Ovary (tissue), 9 donors: ENCODE measurements around the gene POLN. TPM values are rescaled to one million over a fixed set of nuclear protein-coding genes. Genes with fewer than 3 reads are reported as not detected.

Source experiments
- DNase-seq, 5 donors: peaks; one replicate each; pipeline ENCODE4 v3.0.0-alpha.2; 2019 to 2020
- H3K27ac ChIP-seq, 2 donors: fragments of 200-600 bp; one replicate each; pipeline versions ENCODE4 v1.5.1 to v1.8.0; 2019 to 2022
- H3K27me3 ChIP-seq: fragments of 200-600 bp; one replicate; pipeline ENCODE4 v1.8.0; 2022
- H3K36me3 ChIP-seq: fragments of 200-600 bp; sonication (generic); one replicate; pipeline ENCODE4 v1.5.1; 2019
- H3K4me1 ChIP-seq: one replicate; pipeline ENCODE4 v1.8.1; 2013; ENCODE audit warnings: mild to moderate bottlenecking, moderate library complexity; ENCODE audit not compliant: insufficient read depth
- H3K4me3 ChIP-seq: fragments of 200-600 bp; sonication (generic); one replicate; pipeline ENCODE4 v1.5.1; 2017
- H3K9me3 ChIP-seq, 2 donors: fragments of 200-600 bp in 1 of 2; sonication (generic) in 1 of 2; one replicate each; pipeline versions ENCODE4 v1.5.1 to v1.8.1; 2013 to 2019; ENCODE audit warnings: mild to moderate bottlenecking in 1 of 2, moderate library complexity in 1 of 2
- CTCF ChIP-seq, 3 donors: fragments of 450-650 bp in 2 of 3; fragments of 200-600 bp in 1 of 3; IDR thresholded peaks; one replicate each; pipeline versions ENCODE4 v1.5.1 to v1.8.0; 2016 to 2022; ENCODE audit warnings: antibody characterized with exemption in 3 of 3, mild to moderate bottlenecking in 1 of 3
- EP300 ChIP-seq: sonication (generic); formaldehyde crosslinking; IDR thresholded peaks from one replicate; pipeline ENCODE4 v1.6.1; 2017; ENCODE audit warnings: antibody characterized with exemption
- POLR2A ChIP-seq: fragments of 450-650 bp; IDR thresholded peaks from one replicate; pipeline ENCODE4 v1.6.1; 2017; ENCODE audit warnings: antibody characterized with exemption, mild to moderate bottlenecking, moderate library complexity
- WGBS, 3 donors: extraction: QIAGEN DNeasy Blood & Tissue Kit in 1 of 3; methylation state at CpG; one replicate each; pipeline versions ENCODE4 v1.1.5 to v1.1.7; 2013 to 2017; 5-methylcytosine and 5-hydroxymethylcytosine counted together
- intact Hi-C, 4 donors: fragments of 100-400 bp; cut with DNase I; formaldehyde crosslinking; loops; one replicate each; pipeline versions ENCODE4 v1.11.0 to v1.15.1; 2022 to 2023
- polyA plus RNA-seq, 2 donors: library from polyadenylated mRNA; stranded (reverse); fragments of 200-250 nt in 1 of 2; fragments of 350-450 nt in 1 of 2; fragmentation: Illumina TruSeq in 1 of 2; extraction: RNeasy Lipid Tissue Mini Kit (QIAGEN cat#74804) in 1 of 2; gene quantifications; one replicate each; pipeline ENCODE4 v1.2.3, GENCODE V29; 2013 to 2014
- total RNA-seq, 7 donors: library from RNA; depleted of rRNA in 2 of 7; stranded (reverse); fragments of >200 nt in 2 of 7; fragmentation: NEBNext Ultra II Directional in 3 of 7; extraction: Animal tissue kit (Norgen Biotek cat#: 25700) in 3 of 7; gene quantifications; one replicate each; pipeline versions ENCODE4 v1.1.0 to v1.2.4, GENCODE V29; 2016 to 2023
- donor health status: DM: no; HTN: no; CAD: no; lungs with moderate emphysema.
- donor health status: DM: no; HTN: no; CAD: no.
- donor health status: Bipolar disorder and iron deficiency.
- donor health status: DM: yes; HTN: yes; CAD: no.
- donor health status: DM: no; HTN: no; CAD: no.
- donor health status: DM: yes; HTN: yes; CAD: no.

Gene POLN
- total and polyA plus RNA-seq, 9 donors, result 0.95 to 11.4 (median 3.1) TPM

GRCh38 chr4:2247128-2248043 lies 5.5 kb upstream of the POLN start:
- no peaks in the 10 kb centered on the region for H3K9me3 ChIP-seq
- WGBS, 3 donors, result 85 to 87% (median 87%) methylated on average over 38 to 42 of the region's 42 CpGs
- no peak overlapping the region for H3K27ac ChIP-seq
- intact Hi-C loops, result loop anchor here in 2 of 4 donors (5.0 to 10.0 kb wide), 2 partner anchors 170 to 217 kb away; partner anchors contain the start of genes CFAP99 (in 1 of the 2), RNF4 (in 1 of the 2) and ZFYVE28 (in 1 of the 2)
- DNase-seq, result peak in 4 of 5 donors; percentile 16 to 37 (median 32)
- peaks cover 13% of the 10 kb centered on the region for H3K4me1 ChIP-seq
- TF ChIP-seq CTCF (IDR thresholded peaks at IDR 0.05), result no peak
- no peaks in the 10 kb centered on the region for H3K27me3 ChIP-seq
- no peaks in the 10 kb centered on the region for H3K36me3 ChIP-seq
- H3K4me3 ChIP-seq, result no peak overlapping the region

GRCh38 chr4:2246384-2247127 lies 4.6 kb upstream of the POLN start:
- no peak overlapping the region for H3K27ac ChIP-seq
- DNase-seq, result peak in 2 of 5 donors; percentile 9 to 21
- no peak overlapping the region for H3K4me3 ChIP-seq
- no peaks in the 10 kb centered on the region for H3K9me3 ChIP-seq
- WGBS, 3 donors, result 89 to 93% (median 91%) methylated on average over 13 to 19 of the region's 19 CpGs
- peaks cover 15% of the 10 kb centered on the region for H3K4me1 ChIP-seq
- no peaks in the 10 kb centered on the region for H3K27me3 ChIP-seq
- TF ChIP-seq EP300, result no peak
- intact Hi-C loops, result loop anchor here in 2 of 4 donors (5.0 to 10.0 kb wide), 2 partner anchors 171 to 218 kb away; partner anchors contain the start of genes CFAP99 (in 1 of the 2), RNF4 (in 1 of the 2) and ZFYVE28 (in 1 of the 2)
- no peaks in the 10 kb centered on the region for H3K36me3 ChIP-seq

GRCh38 chr4:2245787-2246275 lies 3.9 kb upstream of the POLN start:
- Histone ChIP-seq H3K27ac (peak overlapping the region; percentile 1 to 37), H3K36me3 (no peaks in the 10 kb centered on the region), H3K27me3 (no peaks in the 10 kb centered on the region), H3K4me3 (no peak overlapping the region), H3K4me1 (peaks cover 15% of the 10 kb centered on the region), H3K9me3 (no peaks in the 10 kb centered on the region)
- DNase-seq, result peak in 2 of 5 donors; percentile 11 to 17
- intact Hi-C loops, result loop anchor here in 2 of 4 donors (5.0 to 10.0 kb wide), 2 partner anchors 171 to 219 kb away; partner anchors contain the start of genes CFAP99 (in 1 of the 2), RNF4 (in 1 of the 2) and ZFYVE28 (in 1 of the 2)
- no peak for TF ChIP-seq CTCF (IDR thresholded peaks at IDR 0.05)
- 60 to 73% (median 62%) methylated on average over 7 of the region's 7 CpGs for WGBS, 3 donors

- DNase-seq, result peak in 1 of 5 donors; percentile 23
- H3K4me1 ChIP-seq, result peaks cover 15% of the 10 kb centered on the region
- intact Hi-C loops, result loop anchor here in 2 of 4 donors (5.0 to 10.0 kb wide), 2 partner anchors 172 to 220 kb away; partner anchors contain the start of genes CFAP99 (in 1 of the 2), RNF4 (in 1 of the 2) and ZFYVE28 (in 1 of the 2)
Measured at GRCh38 chr4:2245057-2245786, 3.3 kb upstream of the POLN start.

More at GRCh38 chr4:2245057-2245786, 3.3 kb upstream of the POLN start:
- Histone ChIP-seq H3K36me3 (no peaks in the 10 kb centered on the region), H3K27me3 (no peaks in the 10 kb centered on the region), H3K9me3 (no peaks in the 10 kb centered on the region), H3K27ac (peak overlapping the region; percentile 1 to 37), H3K4me3 (no peak overlapping the region)
- 47 to 53% (median 48%) methylated on average over 7 of the region's 7 CpGs for WGBS, 3 donors
- no peak for TF ChIP-seq POLR2A
- no peak for TF ChIP-seq EP300
- TF ChIP-seq CTCF (IDR thresholded peaks at IDR 0.05), result no peak
